GM12891 (cell line): ENCODE measurements around the gene GDPD4.

ENCODE experiments used
- PAX5 ChIP-seq: IDR thresholded peaks from 2 replicates; pipeline ENCODE4 v1.6.1; 2011; ENCODE audit warnings: low read length, moderate library complexity, mild to moderate bottlenecking; ENCODE audit not compliant: insufficient read depth, severe bottlenecking
- POLR2A ChIP-seq: IDR thresholded peaks from 2 replicates; pipeline ENCODE4 v1.6.1; 2011; ENCODE audit warnings: low read depth, low read length, control low read depth
- POLR2AphosphoS5 ChIP-seq: IDR thresholded peaks from 2 replicates; pipeline ENCODE4 v1.6.1; 2011; ENCODE audit warnings: low read depth, low read length, control low read depth
- POU2F2 ChIP-seq: IDR thresholded peaks from 2 replicates; pipeline ENCODE4 v1.6.1; 2011; ENCODE audit warnings: low read depth, mild to moderate bottlenecking, control low read depth, low read length, moderate library complexity
- TAF1 ChIP-seq: IDR thresholded peaks from 2 replicates; pipeline ENCODE4 v1.6.1; 2011; ENCODE audit warnings: low read depth, low read length, control low read depth

DNA sequence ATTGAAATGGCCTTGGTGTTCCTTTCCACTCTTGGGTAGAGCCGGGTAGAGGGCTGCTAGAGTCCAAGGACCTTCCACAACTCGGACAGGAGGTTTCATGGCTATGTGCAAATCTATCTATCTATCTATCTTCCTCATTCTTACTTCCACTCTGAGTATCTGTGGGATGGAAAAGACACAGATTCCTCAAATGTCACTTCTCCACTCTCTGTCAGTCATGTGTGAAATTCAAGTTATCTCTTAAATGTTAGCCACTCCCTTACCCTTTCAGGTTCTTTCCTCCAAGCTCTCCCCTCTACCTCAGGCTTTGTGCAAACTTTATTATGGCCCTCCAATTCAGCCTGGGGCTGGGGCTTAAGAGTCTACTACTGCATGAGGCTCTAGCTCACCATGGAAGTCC, 84.3 kb downstream of the GDPD4 start:
- TF ChIP-seq TAF1 (no peak), POLR2A (no peak), POLR2AphosphoS5 (no peak), PAX5 (no peak), POU2F2 (no peak)
